OCI-LY7 (cell line): Measurements from ENCODE around the gene UAP1L1. TPM values are rescaled to one million over a fixed set of nuclear protein-coding genes. Genes with fewer than 3 reads are reported as not detected.
A peak's percentile ranks its signal among the peaks of the same experiment; 100 is the strongest.

ENCODE experiments used
- BruUV-seq: library from RNA; stranded (reverse); fragments of 400-500 nt; replicated peaks from 2 replicates; lab custom pipeline; 2021; lab: Mats Ljungman, UMichigan
- CTCF ChIA-PET: fragments of 300-600 bp; sonication (Branson Sonifier 250); formaldehyde crosslinking; loops from one replicate; lab custom pipeline; 2022; ENCODE audit warnings: antibody characterized with exemption; ENCODE audit not compliant: unreplicated experiment; lab: Charles Lee
- POLR2A ChIA-PET: fragments of 300-600 bp; sonication (Branson Sonifier 250); formaldehyde crosslinking; loops from one replicate; lab custom pipeline; 2022; ENCODE audit warnings: antibody characterized with exemption; lab: Charles Lee
- DNase-seq: peaks from one replicate; pipeline ENCODE4 v3.0.0-alpha.2; 2015; ENCODE audit warnings: low spot score
- H2AFZ ChIP-seq: fragments of 200-600 bp; sonication (generic), shearing (Covaris generic); 2 replicates; pipeline ENCODE4 v1.6.1; 2014; ENCODE audit warnings: mild to moderate bottlenecking, antibody characterized with exemption, low read length, moderate library complexity
- H3K27ac ChIP-seq: fragments of 200-600 bp; sonication (generic); 2 replicates; pipeline ENCODE4 v1.5.1; 2014; ENCODE audit warnings: mixed run types, low read depth, mild to moderate bottlenecking, moderate library complexity, low read length, inconsistent platforms; ENCODE audit not compliant: poor library complexity, severe bottlenecking
- H3K36me3 ChIP-seq: fragments of 200-600 bp; sonication (generic); 2 replicates; pipeline ENCODE4 v1.6.1; 2014; ENCODE audit warnings: mild to moderate bottlenecking, antibody characterized with exemption, low read length, moderate library complexity, mixed read lengths; ENCODE audit not compliant: insufficient read depth
- H3K4me1 ChIP-seq: fragments of 200-600 bp; sonication (generic); 2 replicates; pipeline ENCODE4 v1.5.1; 2014; ENCODE audit warnings: mild to moderate bottlenecking, low read length; ENCODE audit not compliant: insufficient read depth, poor library complexity, severe bottlenecking
- H3K4me2 ChIP-seq: fragments of 200-600 bp; sonication (generic); 2 replicates; pipeline ENCODE4 v1.6.1; 2014; ENCODE audit warnings: mild to moderate bottlenecking, low read length
- H3K4me3 ChIP-seq: fragments of 200-600 bp; sonication (generic); 2 replicates; pipeline ENCODE4 v1.5.1; 2014; ENCODE audit warnings: mild to moderate bottlenecking, low read depth, low read length; ENCODE audit not compliant: poor library complexity, severe bottlenecking
- H3K79me2 ChIP-seq: fragments of 200-600 bp; sonication (generic); 2 replicates; pipeline ENCODE4 v1.6.1; 2016; ENCODE audit warnings: low read depth, mild to moderate bottlenecking, low read length, moderate library complexity, mixed read lengths; ENCODE audit not compliant: insufficient read depth
- H3K9me2 ChIP-seq: fragments of 200-600 bp; sonication (generic); 2 replicates; pipeline ENCODE4 v1.6.1; 2016; ENCODE audit warnings: mild to moderate bottlenecking, low read length, mixed read lengths; ENCODE audit not compliant: insufficient read depth
- H3K9me3 ChIP-seq: fragments of 200-600 bp; sonication (generic); 2 replicates; pipeline ENCODE4 v1.6.1; 2014; ENCODE audit warnings: mild to moderate bottlenecking, mixed run types, low read length, mixed read lengths
- H4K20me1 ChIP-seq: fragments of 200-600 bp; sonication (generic); 2 replicates; pipeline ENCODE4 v1.6.1; 2014; ENCODE audit warnings: mild to moderate bottlenecking, antibody characterized with exemption, low read length, moderate library complexity, mixed read lengths; ENCODE audit not compliant: insufficient read depth
- CTCF ChIP-seq: fragments of 200-600 bp; sonication (generic); conservative IDR thresholded peaks from 2 replicates; pipeline ENCODE4 v1.5.1; 2014; ENCODE audit warnings: mild to moderate bottlenecking, antibody characterized with exemption, low read length, moderate library complexity, mixed read lengths
- EZH2phosphoT487 ChIP-seq: fragments of 200-600 bp; sonication (generic); IDR thresholded peaks from 2 replicates; pipeline ENCODE4 v1.6.1; 2018; ENCODE audit warnings: low read depth, borderline replicate concordance, mild to moderate bottlenecking, mixed run types, antibody characterized with exemption, low read length, moderate library complexity, mixed read lengths
- intact Hi-C: fragments of 100-400 bp; cut with micrococcal nuclease; formaldehyde crosslinking; loops from one replicate; pipeline ENCODE4 v1.10.0; 2022; ENCODE audit not compliant: unreplicated experiment
- total RNA-seq, 2 experiments: library from RNA; depleted of rRNA in 1 of 2; stranded (reverse); fragments of >200 nt in 1 of 2; shearing (Covaris generic) in 1 of 2; gene quantifications; 2 replicates each; pipeline ENCODE4 v1.2.3, GENCODE V29; 2014 to 2022

UAP1L1 gene
- total RNA-seq, 2 experiments from 2014 or later = 5.7 to 16.7 TPM

GRCh38 chr9:137029058-137029936, 48.0 kb upstream of the UAP1L1 start:
- Histone ChIP-seq H4K20me1 (no peaks in the 10 kb centered on the region), H3K4me3 (peak overlapping the region; percentile 65), H3K36me3 (no peaks in the 10 kb centered on the region), H3K9me3 (no peaks in the 10 kb centered on the region), H3K4me1 (peaks cover 45% of the 10 kb centered on the region), H3K79me2 (no peaks in the 10 kb centered on the region), H3K4me2 (peak overlapping the region; percentile 84), H3K27ac (no peak overlapping the region), H3K9me2 (no peaks in the 10 kb centered on the region), H2AFZ (no peak overlapping the region)
- no peak for TF ChIP-seq EZH2phosphoT487
- peak; percentile 83 for TF ChIP-seq CTCF
- ChIA-PET CTCF (interaction anchor here (0.6 to 2.2 kb wide), 11 partner anchors 10 to 239 kb away, joined by 3 to 6 read pairs (median 3); partner anchors contain the start of genes CCDC183 and TMEM141), POLR2A (interaction anchor here (1.7 to 2.1 kb wide), 2 partner anchors 29 to 40 kb away, joined by 4 read pairs; no protein-coding TSS in a partner anchor)
- peak; percentile 78 for DNase-seq
- intact Hi-C loops = loop anchor here (2.0 kb wide), 2 partner anchors 142 to 238 kb away; partner anchors contain the start of genes TMEM141 and TRAF2
- no TSS peak for BruUV-seq

- ChIA-PET POLR2A (interaction anchor here (0.5 to 2.1 kb wide), 3 partner anchors 29 to 119 kb away, joined by 4 read pairs; no protein-coding TSS in a partner anchor), CTCF (interaction anchor here (0.6 to 2.2 kb wide), 8 partner anchors 10 to 239 kb away, joined by 3 to 6 read pairs (median 3); partner anchors contain the start of genes CCDC183 and TMEM141)
- DNase-seq = no peak
- TF ChIP-seq EZH2phosphoT487 = no peak
- TF ChIP-seq CTCF = no peak
- no peak overlapping the region for H2AFZ ChIP-seq
- intact Hi-C loops = no loop called here
- BruUV-seq = no TSS peak
- H3K4me2 ChIP-seq = no peak overlapping the region
- no peak overlapping the region for H3K27ac ChIP-seq
- H4K20me1 ChIP-seq = no peaks in the 10 kb centered on the region
- H3K4me1 ChIP-seq = peaks cover 49% of the 10 kb centered on the region
- H3K79me2 ChIP-seq = no peaks in the 10 kb centered on the region
- H3K9me2 ChIP-seq = no peaks in the 10 kb centered on the region
- no peaks in the 10 kb centered on the region for H3K36me3 ChIP-seq
- H3K4me3 ChIP-seq = no peak overlapping the region
- no peaks in the 10 kb centered on the region for H3K9me3 ChIP-seq
These were observed 47.3 kb upstream of the UAP1L1 start for GRCh38 chr9:137030006-137030405.
